ENCODE measurements around the gene COASY. TPM values are rescaled to one million over a fixed set of nuclear protein-coding genes. Genes with fewer than 3 reads are reported as not detected.

Gene COASY
- total RNA-seq, 4 donors from 2014 or later, result 46.4 to 91.7 (median 57.6) TPM

DNA sequence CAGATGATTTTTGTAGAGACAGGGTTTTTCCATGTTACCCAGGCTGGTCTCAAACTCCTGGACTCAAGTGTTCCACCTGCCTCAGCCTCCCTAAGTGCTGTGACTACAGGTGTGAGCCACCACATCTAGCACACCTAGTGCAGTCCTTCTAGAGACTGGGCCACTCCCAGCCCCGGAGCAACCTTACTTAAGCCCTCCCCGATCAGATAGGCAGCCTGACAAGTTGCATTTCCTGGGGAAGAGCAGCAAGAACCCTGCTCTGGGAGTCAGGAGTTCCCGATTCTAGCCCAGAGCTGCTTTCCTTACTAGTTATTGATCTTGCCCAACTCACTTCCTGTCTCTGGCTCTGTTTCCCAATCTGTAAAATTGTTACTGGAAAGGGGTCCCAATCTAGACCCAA, 32.9 kb upstream of the COASY start:
- peaks cover 13 to 47% (median 29%) of the 10 kb centered on the region in 4 donors for H3K4me1 ChIP-seq
- H3K9me3 ChIP-seq, result no peaks in the 10 kb centered on the region
- 58 to 60% methylated on average over 1 to 3 of the region's 3 CpGs for WGBS, 2 donors (ENCODE audit: low coverage in 1 of 2)
- intact Hi-C loops (cut with DNase I; ENCODE audit: low total_unique reads) (loop anchor here (5.0 to 10.0 kb wide), 2 partner anchors 104 to 207 kb away; partner anchors contain the start of gene CAVIN1), in situ Hi-C loops (cut with MboI; ENCODE audit: low pct_ligation_motif_present in 1 of 4, low pct_unique_long_range_greater_than_20kb in 1 of 4, low sequenced_read_pairs in 3 of 4) (loop anchor here in 2 of 4 donors (5.0 to 10.0 kb wide), 3 partner anchors 94 to 207 kb away; no protein-coding TSS in a partner anchor)
- no peaks in the 10 kb centered on the region for H3K36me3 ChIP-seq
- H3K27me3 ChIP-seq, result no peaks in the 10 kb centered on the region
- DNase-seq, result no peak
- H3K4me3 ChIP-seq, result no peak overlapping the region
- H3K27ac ChIP-seq, result no peak overlapping the region
- no peak for TF ChIP-seq CTCF (IDR thresholded peaks at IDR 0.05)
- TF ChIP-seq EP300 (IDR thresholded peaks at IDR 0.05; ENCODE audit: low read depth), result no peak
- TF ChIP-seq POLR2AphosphoS5 (IDR thresholded peaks at IDR 0.05), result no peak
- TF ChIP-seq POLR2A (IDR thresholded peaks at IDR 0.05), result no peak

- TF ChIP-seq POLR2AphosphoS5 (IDR thresholded peaks at IDR 0.05) (no peak), POLR2A (IDR thresholded peaks at IDR 0.05) (no peak), CTCF (IDR thresholded peaks at IDR 0.05) (no peak), EP300 (IDR thresholded peaks at IDR 0.05; ENCODE audit: low read depth) (no peak)
- in situ Hi-C loops (cut with MboI; ENCODE audit: low pct_ligation_motif_present in 1 of 4, low pct_unique_long_range_greater_than_20kb in 1 of 4, low sequenced_read_pairs in 3 of 4) (no loop called here), intact Hi-C loops (cut with DNase I; ENCODE audit: low total_unique reads) (no loop called here)
- no peak for DNase-seq
- Histone ChIP-seq H3K9me3 (no peaks in the 10 kb centered on the region), H3K36me3 (no peaks in the 10 kb centered on the region), H3K4me1 (peaks cover 21 to 53% (median 34%) of the 10 kb centered on the region in 4 donors), H3K27ac (peak overlapping the region; percentile 83 to 92 (median 90)), H3K4me3 (no peak overlapping the region), H3K27me3 (no peaks in the 10 kb centered on the region)
- 40 to 86% methylated on average over 1 to 2 of the region's 2 CpGs for WGBS, 2 donors (ENCODE audit: low coverage in 1 of 2)
Measured at GRCh38 chr17:42530952-42531454, 30.9 kb upstream of the COASY start.

DNA sequence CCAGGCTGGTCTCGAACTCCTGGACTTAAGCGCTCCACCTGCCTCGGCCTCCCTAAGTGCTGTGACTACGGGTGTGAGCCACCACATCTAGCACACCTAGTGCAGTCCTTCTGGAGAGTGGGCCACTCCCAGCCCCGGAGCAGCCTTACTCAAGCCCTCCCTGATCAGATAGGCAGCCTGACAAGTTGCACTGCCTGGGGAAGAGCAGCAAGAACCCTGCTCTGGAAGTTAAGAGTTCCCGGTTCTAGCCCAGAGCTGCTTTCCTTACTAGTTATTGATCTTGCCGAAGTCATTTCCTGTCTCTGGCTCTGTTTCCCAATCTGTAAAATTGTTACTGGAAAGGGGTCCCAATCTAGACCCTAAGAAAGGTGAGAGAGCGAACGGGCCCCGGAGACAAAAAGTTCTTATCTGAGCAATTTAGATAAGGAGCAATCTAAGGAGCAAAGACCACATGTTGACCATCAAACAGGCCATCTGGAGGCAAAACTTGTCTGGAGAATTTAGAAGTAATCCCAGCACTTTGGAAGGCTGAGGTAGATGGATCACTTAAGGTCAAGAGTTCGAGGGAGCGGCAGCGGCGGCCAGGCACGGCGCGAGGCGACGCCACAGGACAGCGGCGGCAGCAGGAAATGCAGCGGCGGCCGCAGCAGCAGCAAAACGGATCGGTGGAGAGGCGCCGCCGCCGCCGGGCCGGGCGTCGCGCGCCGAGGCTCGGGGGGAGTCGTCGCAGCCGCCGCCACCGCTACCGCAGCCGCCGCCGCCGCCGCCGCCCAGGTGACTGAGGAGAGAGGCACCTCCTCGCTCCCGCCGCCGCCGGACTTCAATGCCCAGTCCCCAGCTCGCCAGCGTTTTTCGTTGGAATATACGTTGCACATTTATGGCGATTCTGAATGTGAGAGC, 30.2 kb upstream of the COASY start:
- intact Hi-C loops (cut with DNase I; ENCODE audit: low total_unique reads) (no loop called here), in situ Hi-C loops (cut with MboI; ENCODE audit: low pct_ligation_motif_present in 1 of 4, low pct_unique_long_range_greater_than_20kb in 1 of 4, low sequenced_read_pairs in 3 of 4) (no loop called here)
- Histone ChIP-seq H3K4me1 (peaks cover 16 to 47% (median 30%) of the 10 kb centered on the region in 4 donors), H3K27me3 (no peaks in the 10 kb centered on the region), H3K4me3 (peak overlapping the region; percentile 13 to 62 (median 42)), H3K9me3 (no peaks in the 10 kb centered on the region), H3K27ac (peak overlapping the region; percentile 83 to 92 (median 90)), H3K36me3 (no peaks in the 10 kb centered on the region)
- 19 to 25% methylated on average over 10 to 32 of the region's 60 CpGs for whole genome bisulfite sequencing, 2 donors (ENCODE audit: low coverage in 1 of 2)
- DNase-seq, result peak; percentile 76
- TF ChIP-seq EP300 (IDR thresholded peaks at IDR 0.05; ENCODE audit: low read depth) (no peak), CTCF (IDR thresholded peaks at IDR 0.05) (peak; percentile 36 to 58 (median 48)), POLR2A (IDR thresholded peaks at IDR 0.05) (no peak), POLR2AphosphoS5 (IDR thresholded peaks at IDR 0.05) (peak in 1 of 3 donors; percentile 54)

All from transverse colon (tissue), 4 donors.